WTC11 (cell line): ENCODE data around the gene TMEM145.

Source experiments
- ATF3 ChIP-seq: sonication (generic); formaldehyde crosslinking; conservative IDR thresholded peaks from 2 replicates; pipeline ENCODE4 v1.8.1; 2022; ENCODE audit warnings: mild to moderate bottlenecking, missing genetic modification reagents
- USF2 ChIP-seq: sonication (generic); formaldehyde crosslinking; IDR thresholded peaks from 2 replicates; pipeline ENCODE4 v1.8.1; 2023; ENCODE audit warnings: mild to moderate bottlenecking, missing genetic modification reagents, moderate library complexity

DNA sequence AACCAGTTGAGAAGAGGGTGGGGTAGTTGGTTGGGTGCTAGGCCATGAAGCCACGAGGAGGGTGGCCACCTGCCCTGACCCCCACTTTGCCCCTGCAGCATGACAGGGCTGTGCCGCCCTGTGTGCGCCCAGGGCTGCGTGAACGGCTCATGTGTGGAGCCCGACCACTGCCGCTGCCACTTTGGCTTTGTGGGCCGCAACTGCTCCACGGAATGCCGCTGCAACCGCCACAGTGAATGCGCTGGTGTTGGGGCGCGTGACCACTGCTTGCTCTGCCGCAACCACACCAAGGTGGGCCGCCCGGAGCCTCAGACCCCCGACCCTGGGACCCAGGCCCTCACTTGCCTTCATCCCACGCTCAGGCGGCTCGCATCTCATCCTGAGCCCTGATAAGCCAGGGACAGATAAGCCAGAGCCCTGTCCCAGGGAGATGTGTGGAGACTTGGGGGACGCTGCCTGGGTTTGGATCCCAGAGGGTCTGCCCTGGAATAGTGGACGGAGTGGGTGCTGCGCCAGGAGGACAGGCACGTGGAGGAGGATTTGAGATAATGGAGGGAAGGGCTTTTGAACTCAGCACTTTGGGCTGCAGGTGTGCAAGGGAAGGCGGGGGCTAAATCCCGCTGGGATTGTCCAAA is 56.4 kb downstream of the TMEM145 start:
- no peak for TF ChIP-seq ATF3 (CRISPR knock-in tag)
- TF ChIP-seq USF2 (CRISPR knock-in tag) = no peak
